Measurements from ENCODE around the gene TMPRSS4.

Gene TMPRSS4

GRCh38 chr11:118152552-118153471 lies 75.9 kb downstream of the TMPRSS4 start, which contains the start of gene SCN4B:
SCN4B (minus strand) TSS chr11:118152823; CDS start chr11:118152673, 150 bp downstream.
- DNase-seq (ENCODE audit: low read depth in 2 of 2), result peak; percentile 36 to 56
- TF ChIP-seq, protein P1, sequence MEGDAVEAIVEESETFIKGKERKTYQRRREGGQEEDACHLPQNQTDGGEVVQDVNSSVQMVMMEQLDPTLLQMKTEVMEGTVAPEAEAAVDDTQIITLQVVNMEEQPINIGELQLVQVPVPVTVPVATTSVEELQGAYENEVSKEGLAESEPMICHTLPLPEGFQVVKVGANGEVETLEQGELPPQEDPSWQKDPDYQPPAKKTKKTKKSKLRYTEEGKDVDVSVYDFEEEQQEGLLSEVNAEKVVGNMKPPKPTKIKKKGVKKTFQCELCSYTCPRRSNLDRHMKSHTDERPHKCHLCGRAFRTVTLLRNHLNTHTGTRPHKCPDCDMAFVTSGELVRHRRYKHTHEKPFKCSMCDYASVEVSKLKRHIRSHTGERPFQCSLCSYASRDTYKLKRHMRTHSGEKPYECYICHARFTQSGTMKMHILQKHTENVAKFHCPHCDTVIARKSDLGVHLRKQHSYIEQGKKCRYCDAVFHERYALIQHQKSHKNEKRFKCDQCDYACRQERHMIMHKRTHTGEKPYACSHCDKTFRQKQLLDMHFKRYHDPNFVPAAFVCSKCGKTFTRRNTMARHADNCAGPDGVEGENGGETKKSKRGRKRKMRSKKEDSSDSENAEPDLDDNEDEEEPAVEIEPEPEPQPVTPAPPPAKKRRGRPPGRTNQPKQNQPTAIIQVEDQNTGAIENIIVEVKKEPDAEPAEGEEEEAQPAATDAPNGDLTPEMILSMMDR (IDR thresholded peaks at IDR 0.05; ENCODE audit: low read depth, low read length), result no peak
- peak within 1 kb of the TSS; percentile 34 to 43 for H3K4me3 ChIP-seq (replicated peaks in 1 of 2; ENCODE audit: low read depth in 2 of 2, low read length in 2 of 2)

GRCh38 chr11:118153516-118153915 lies 76.6 kb downstream of the TMPRSS4 start:
- TF ChIP-seq, protein P1 (IDR thresholded peaks at IDR 0.05; ENCODE audit: low read depth, low read length), result no peak
- no peak overlapping the region for H3K4me3 ChIP-seq (replicated peaks in 1 of 2; ENCODE audit: low read depth in 2 of 2, low read length in 2 of 2)
- no peak for DNase-seq (ENCODE audit: low read depth in 2 of 2)

GRCh38 chr11:118153976-118154375 lies 77.1 kb downstream of the TMPRSS4 start:
- TF ChIP-seq, protein P1 (IDR thresholded peaks at IDR 0.05; ENCODE audit: low read depth, low read length), result no peak
- H3K4me3 ChIP-seq (replicated peaks in 1 of 2; ENCODE audit: low read depth in 2 of 2, low read length in 2 of 2), result no peak overlapping the region
- DNase-seq (ENCODE audit: low read depth in 2 of 2), result no peak

GRCh38 chr11:118154641-118155040 lies 77.8 kb downstream of the TMPRSS4 start:
- no peak overlapping the region for H3K4me3 ChIP-seq (replicated peaks in 1 of 2; ENCODE audit: low read depth in 2 of 2, low read length in 2 of 2)
- no peak for DNase-seq (ENCODE audit: low read depth in 2 of 2)
- TF ChIP-seq, protein P1 (IDR thresholded peaks at IDR 0.05; ENCODE audit: low read depth, low read length), result no peak

- DNase-seq (ENCODE audit: low read depth in 2 of 2), result no peak
- TF ChIP-seq, protein P1 (IDR thresholded peaks at IDR 0.05; ENCODE audit: low read depth, low read length), result no peak
- H3K4me3 ChIP-seq (replicated peaks in 1 of 2; ENCODE audit: low read depth in 2 of 2, low read length in 2 of 2), result no peak overlapping the region
Observed at GRCh38 chr11:118155776-118156530, 79.1 kb downstream of the TMPRSS4 start.

DNA sequence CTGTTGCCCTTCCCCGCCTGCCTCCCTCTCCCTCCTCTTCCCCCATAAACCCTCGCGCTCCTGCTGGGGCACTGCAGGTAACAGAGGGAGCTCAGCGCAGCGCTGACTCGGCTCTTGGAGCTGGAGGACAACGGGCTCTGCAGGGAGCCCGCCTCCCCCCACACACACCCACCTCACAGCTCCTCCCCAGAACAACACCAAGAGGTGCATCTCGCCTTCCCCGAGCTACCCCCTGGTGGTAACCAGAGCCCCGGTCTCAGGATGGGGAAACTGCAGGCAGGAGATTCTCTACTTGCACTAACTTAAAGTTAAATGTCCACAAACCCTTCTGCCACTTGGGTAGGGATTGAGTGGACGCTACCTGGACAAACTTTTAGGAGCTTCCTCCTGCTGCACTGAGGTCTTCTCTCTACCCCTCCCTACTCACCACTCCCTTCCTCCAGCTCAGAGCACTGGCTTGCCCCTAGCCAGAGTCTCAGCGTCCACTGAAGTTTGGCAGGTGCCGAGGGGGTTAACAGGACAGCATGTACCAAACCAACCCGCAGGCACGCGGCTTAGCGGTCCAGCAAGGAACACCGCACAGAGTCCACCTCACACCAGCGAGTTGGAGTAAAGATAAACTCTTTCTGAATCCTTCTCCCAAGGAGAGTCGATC lies 79.8 kb downstream of the TMPRSS4 start:
- DNase-seq (ENCODE audit: low read depth in 2 of 2), result no peak
- H3K4me3 ChIP-seq (replicated peaks in 1 of 2; ENCODE audit: low read depth in 2 of 2, low read length in 2 of 2), result no peak overlapping the region
- TF ChIP-seq, protein P1 (IDR thresholded peaks at IDR 0.05; ENCODE audit: low read depth, low read length), result no peak
